Mesenchymal stem cell (in vitro differentiated cells and primary cell): ENCODE results near the gene EEF2K.

Experiments
- DNase-seq: peaks from one replicate; pipeline ENCODE4 v3.0.0-alpha.2; 2013
- H2AFZ ChIP-seq: one replicate; pipeline ENCODE4 v1.6.1; 2013; ENCODE audit warnings: low read depth, mild to moderate bottlenecking, control low read depth, inconsistent platforms, low read length, moderate library complexity
- H2AK5ac ChIP-seq: 2 replicates; pipeline ENCODE4 v1.6.1; 2013; ENCODE audit warnings: low read length, moderate library complexity, mild to moderate bottlenecking, inconsistent platforms; ENCODE audit not compliant: severe bottlenecking
- H2BK120ac ChIP-seq: one replicate; pipeline ENCODE4 v1.6.1; 2013; ENCODE audit warnings: low read depth, mild to moderate bottlenecking, inconsistent platforms, low read length, moderate library complexity
- H2BK12ac ChIP-seq, 2 experiments: one replicate each; pipeline ENCODE4 v1.6.1; 2013; ENCODE audit warnings: inconsistent platforms in 2 of 2, low read length in 2 of 2, mild to moderate bottlenecking in 2 of 2, moderate library complexity in 2 of 2, control low read depth in 1 of 2
- H2BK15ac ChIP-seq: one replicate; pipeline ENCODE4 v1.6.1; 2013; ENCODE audit warnings: mild to moderate bottlenecking, low read depth, inconsistent platforms; ENCODE audit not compliant: poor library complexity, severe bottlenecking
- H2BK5ac ChIP-seq: 2 replicates; pipeline ENCODE4 v1.6.1; 2013; ENCODE audit warnings: low read depth, mild to moderate bottlenecking, low read length, control low read depth, inconsistent platforms; ENCODE audit not compliant: poor library complexity, severe bottlenecking
- H3K14ac ChIP-seq, 2 experiments: one replicate each; pipeline ENCODE4 v1.6.1; 2013; ENCODE audit warnings: inconsistent platforms in 2 of 2, low read length in 2 of 2, control low read depth in 1 of 2, mild to moderate bottlenecking in 1 of 2, moderate library complexity in 1 of 2
- H3K18ac ChIP-seq, 2 experiments: one replicate each; pipeline ENCODE4 v1.6.1; 2013; ENCODE audit warnings: inconsistent platforms in 2 of 2, low read length in 2 of 2, control low read depth in 1 of 2, low read depth in 1 of 2, mild to moderate bottlenecking in 1 of 2
- H3K23ac ChIP-seq, 2 experiments: one replicate each; pipeline ENCODE4 v1.6.1; 2013; ENCODE audit warnings: inconsistent platforms in 2 of 2, low read length in 2 of 2, mild to moderate bottlenecking in 2 of 2, moderate library complexity in 2 of 2, control low read depth in 1 of 2
- H3K27ac ChIP-seq: 2 replicates; pipeline ENCODE4 v1.5.1; 2013; ENCODE audit warnings: mild to moderate bottlenecking, moderate library complexity, low read length, control low read depth, inconsistent platforms; ENCODE audit not compliant: poor library complexity, severe bottlenecking
- H3K27me3 ChIP-seq, 2 experiments: 2 replicates each; pipeline versions ENCODE4 v1.6.1 to v1.7.0; 2013; ENCODE audit warnings: low read length in 2 of 2, mild to moderate bottlenecking in 2 of 2, moderate library complexity in 2 of 2, control low read depth in 1 of 2, inconsistent platforms in 1 of 2; ENCODE audit not compliant: control insufficient read depth in 1 of 2, insufficient read depth in 1 of 2
- H3K36me3 ChIP-seq, 2 experiments: 2 replicates each; pipeline versions ENCODE4 v1.6.1 to v1.7.0; 2013; ENCODE audit warnings: low read length in 2 of 2, control low read depth in 1 of 2, inconsistent platforms in 1 of 2, low read depth in 1 of 2, mild to moderate bottlenecking in 1 of 2; ENCODE audit not compliant: insufficient read depth in 2 of 2, control insufficient read depth in 1 of 2
- H3K4ac ChIP-seq, 2 experiments: one replicate each; pipeline ENCODE4 v1.6.1; 2013; ENCODE audit warnings: inconsistent platforms in 2 of 2, low read length in 2 of 2, mild to moderate bottlenecking in 2 of 2, moderate library complexity in 2 of 2, control low read depth in 1 of 2, low read depth in 1 of 2
- H3K4me1 ChIP-seq: 2 replicates; pipeline ENCODE4 v1.6.1; 2013; ENCODE audit warnings: low read depth, low read length, control low read depth; ENCODE audit not compliant: control insufficient read depth, insufficient read depth
- H3K4me2 ChIP-seq: 2 replicates; pipeline ENCODE4 v1.6.1; 2013; ENCODE audit warnings: low read length, mild to moderate bottlenecking, inconsistent platforms; ENCODE audit not compliant: poor library complexity, severe bottlenecking
- H3K4me3 ChIP-seq, 2 experiments: 2 replicates each; pipeline versions ENCODE4 v1.5.1 to v1.7.0; 2013; ENCODE audit warnings: low read length in 2 of 2, mild to moderate bottlenecking in 2 of 2, control low read depth in 1 of 2, low read depth in 1 of 2; ENCODE audit not compliant: insufficient read depth in 1 of 2
- H3K79me1 ChIP-seq: replicated peaks from 2 replicates; pipeline ENCODE4 v1.6.1; 2013; ENCODE audit warnings: mild to moderate bottlenecking, control low read depth, low read length, inconsistent platforms; ENCODE audit not compliant: poor library complexity, severe bottlenecking
- H3K9ac ChIP-seq: 2 replicates; pipeline ENCODE4 v1.7.0; 2013; ENCODE audit warnings: mild to moderate bottlenecking, low read length, moderate library complexity
- H3K9me3 ChIP-seq: 2 replicates; pipeline ENCODE4 v1.7.0; 2013; ENCODE audit warnings: mild to moderate bottlenecking, low read length; ENCODE audit not compliant: control insufficient read depth
- H4K8ac ChIP-seq: one replicate; pipeline ENCODE4 v1.6.1; 2013; ENCODE audit warnings: inconsistent platforms, mild to moderate bottlenecking, low read length, moderate library complexity
- H4K91ac ChIP-seq: one replicate; pipeline ENCODE4 v1.6.1; 2013; ENCODE audit warnings: mild to moderate bottlenecking, low read length, inconsistent platforms
- WGBS: methylation state at CpG from one replicate; pipeline ENCODE4 v1.1.7; 2013; ENCODE audit warnings: mixed read lengths; 5-methylcytosine and 5-hydroxymethylcytosine counted together

The EEF2K gene

DNA sequence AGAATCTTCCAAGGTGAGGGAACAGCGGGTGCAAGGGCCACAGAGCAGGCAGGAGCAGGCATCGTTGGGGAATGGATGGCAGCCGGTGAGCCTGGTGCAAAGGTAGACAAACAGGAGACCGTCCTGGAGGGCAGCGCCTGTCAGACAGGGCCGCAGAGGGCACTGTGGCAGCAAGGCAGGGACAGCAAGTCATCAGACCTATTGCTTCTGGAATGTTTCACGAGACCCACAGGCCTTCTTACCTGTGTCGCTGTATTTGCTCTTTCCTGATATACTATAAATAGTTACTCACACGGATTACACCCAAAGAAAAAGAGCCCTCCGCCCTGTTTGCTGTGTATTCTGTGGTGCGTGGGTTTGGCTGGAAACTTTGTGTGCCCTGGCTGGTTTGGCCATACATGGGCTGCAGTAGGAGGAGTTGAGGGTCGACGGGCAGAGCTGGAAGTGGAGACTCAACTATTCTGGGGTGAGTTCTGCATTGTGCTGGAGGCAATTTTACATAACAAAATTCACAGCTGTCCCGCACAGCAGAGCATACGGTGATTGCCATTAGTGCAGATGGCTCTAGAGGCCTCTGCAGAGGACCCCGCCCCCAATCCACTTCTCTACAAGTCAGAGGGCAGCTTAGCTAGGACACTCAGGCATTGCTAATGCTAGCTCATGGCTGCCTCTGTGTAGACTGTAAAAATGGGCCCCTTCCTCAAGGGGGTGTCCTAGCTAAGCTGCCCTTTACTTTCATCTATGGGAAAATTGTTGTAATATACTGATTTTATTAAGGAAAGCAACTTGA, 72.6 kb downstream of the EEF2K start:
- 92% methylated on average over 14 of the region's 16 CpGs for WGBS
- no peak overlapping the region for H2BK15ac ChIP-seq

DNA sequence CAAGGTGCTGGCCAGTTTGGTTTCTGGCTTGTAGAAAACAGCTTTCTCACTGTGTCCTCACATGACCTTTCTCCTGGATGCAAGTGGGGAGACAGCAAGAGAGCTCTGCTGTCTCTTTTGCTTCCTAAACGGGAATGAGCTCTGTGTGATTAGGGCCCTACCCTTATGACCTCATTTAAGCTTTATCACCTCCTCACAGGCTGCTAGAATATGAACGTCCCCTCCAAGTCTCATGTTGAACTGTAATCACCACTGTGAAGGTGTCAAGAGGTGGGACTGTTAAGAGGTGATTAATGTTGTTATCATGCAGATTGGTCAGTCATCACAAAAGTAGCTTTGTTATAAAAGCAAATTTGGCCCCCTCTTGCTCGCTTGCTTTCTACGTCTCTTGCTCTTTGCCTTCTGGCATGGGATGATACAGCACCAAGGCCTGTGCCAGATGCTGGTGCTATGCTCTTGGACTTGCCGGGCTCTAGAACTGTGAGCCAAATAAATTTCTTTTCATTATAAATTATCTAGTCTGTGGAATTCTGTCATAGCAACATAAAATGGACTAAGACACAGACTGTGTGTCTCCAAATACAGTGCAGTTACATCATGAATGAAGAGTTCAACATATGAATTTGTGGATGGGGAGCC, 76.3 kb downstream of the EEF2K start:
- 88% methylated on average over 4 of the region's 5 CpGs for WGBS
- Histone ChIP-seq H2AFZ (no peak overlapping the region), H3K79me1 (no peaks in the 10 kb centered on the region), H3K9me3 (no peaks in the 10 kb centered on the region), H2BK12ac (no peak overlapping the region), H3K23ac (no peak overlapping the region), H3K4me2 (no peak overlapping the region), H3K18ac (no peak overlapping the region), H4K91ac (no peak overlapping the region), H2AK5ac (no peak overlapping the region), H4K8ac (no peak overlapping the region), H3K27me3 (no peaks in the 10 kb centered on the region), H2BK5ac (no peak overlapping the region), H3K9ac (no peak overlapping the region), H3K36me3 (peaks cover 41 to 84% of the 10 kb centered on the region in 2 experiments), H3K27ac (no peak overlapping the region), H3K4me1 (peaks cover 4% of the 10 kb centered on the region), H2BK120ac (no peak overlapping the region), H2BK15ac (no peak overlapping the region), H3K4me3 (no peak overlapping the region), H3K4ac (no peak overlapping the region), H3K14ac (no peak overlapping the region)
- DNase-seq = no peak

More for the DNA sequence above, 72.6 kb downstream of the EEF2K start:
- Histone ChIP-seq H4K91ac (no peak overlapping the region), H3K4ac (no peak overlapping the region), H4K8ac (no peak overlapping the region), H3K9ac (no peak overlapping the region), H3K27me3 (no peaks in the 10 kb centered on the region), H3K23ac (no peak overlapping the region), H2BK5ac (no peak overlapping the region), H3K4me3 (no peak overlapping the region), H3K14ac (no peak overlapping the region), H2AK5ac (no peak overlapping the region), H2BK12ac (no peak overlapping the region), H3K18ac (no peak overlapping the region), H2BK120ac (no peak overlapping the region), H3K9me3 (no peaks in the 10 kb centered on the region), H3K27ac (no peak overlapping the region), H2AFZ (no peak overlapping the region), H3K79me1 (peaks cover 1% of the 10 kb centered on the region), H3K4me2 (no peak overlapping the region), H3K36me3 (peaks cover 47 to 87% of the 10 kb centered on the region in 2 experiments), H3K4me1 (peaks cover 4% of the 10 kb centered on the region)
- DNase-seq = no peak

DNA sequence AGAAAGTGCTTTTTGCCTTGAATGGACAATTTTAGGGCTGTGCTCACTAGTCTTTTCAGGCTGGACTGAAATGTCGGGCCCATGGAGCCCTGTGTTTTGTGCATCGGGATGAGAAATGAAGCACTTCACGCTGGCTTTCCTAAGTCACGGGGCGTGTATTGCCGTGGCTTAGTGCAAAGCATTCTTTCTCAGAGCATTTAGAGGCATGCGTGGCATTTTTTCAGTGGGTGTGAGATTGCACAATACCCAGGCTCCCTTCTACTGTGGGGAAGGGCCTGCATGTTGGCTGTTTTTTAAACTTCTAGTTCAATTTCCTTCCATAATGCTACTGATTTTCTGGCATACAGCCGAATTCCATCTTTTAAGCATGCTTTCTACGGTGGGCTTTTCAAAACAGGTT, 78.6 kb downstream of the EEF2K start:
- H3K27me3 ChIP-seq = no peaks in the 10 kb centered on the region
- no peak overlapping the region for H2BK15ac ChIP-seq
- 91% methylated on average over 9 of the region's 9 CpGs for WGBS
- no peaks in the 10 kb centered on the region for H3K9me3 ChIP-seq
- no peak overlapping the region for H3K4me3 ChIP-seq
- H2AFZ ChIP-seq = no peak overlapping the region
- no peak overlapping the region for H2AK5ac ChIP-seq
- H3K18ac ChIP-seq = no peak overlapping the region
- H3K4me1 ChIP-seq = peaks cover 4% of the 10 kb centered on the region
- H2BK120ac ChIP-seq = no peak overlapping the region
- no peak overlapping the region for H4K91ac ChIP-seq
- peaks cover 30 to 66% of the 10 kb centered on the region in 2 experiments for H3K36me3 ChIP-seq
- H2BK12ac ChIP-seq = no peak overlapping the region
- no peak overlapping the region for H3K9ac ChIP-seq
- no peak overlapping the region for H3K27ac ChIP-seq
- H3K79me1 ChIP-seq = no peaks in the 10 kb centered on the region
- no peak overlapping the region for H3K23ac ChIP-seq
- DNase-seq = peak; percentile 8
- no peak overlapping the region for H4K8ac ChIP-seq
- H3K4me2 ChIP-seq = no peak overlapping the region
- no peak overlapping the region for H3K14ac ChIP-seq
- H2BK5ac ChIP-seq = no peak overlapping the region
- H3K4ac ChIP-seq = no peak overlapping the region

DNA sequence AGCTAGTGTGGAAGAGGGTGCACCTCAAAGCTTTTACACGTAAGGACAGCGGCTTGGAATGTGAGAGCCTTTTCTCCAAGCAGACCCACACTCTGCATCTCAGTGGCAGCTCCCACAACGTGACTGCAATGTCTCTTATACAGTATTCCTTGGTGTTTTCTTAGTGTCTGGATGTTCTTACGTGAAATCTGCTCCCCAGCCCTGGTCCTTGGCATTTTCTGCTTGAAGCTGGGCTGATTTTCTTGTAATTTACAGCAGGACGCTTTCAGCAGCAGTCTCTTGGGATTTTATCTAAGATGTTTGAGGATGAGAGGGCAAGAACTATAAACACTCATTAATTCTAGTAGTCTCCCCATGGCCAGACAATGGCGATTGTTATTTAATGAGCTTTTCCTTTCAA, 79.0 kb downstream of the EEF2K start:
- no peak overlapping the region for H2AK5ac ChIP-seq
- H3K9ac ChIP-seq = no peak overlapping the region
- DNase-seq = no peak
- H3K4me3 ChIP-seq = no peak overlapping the region
- H3K4me2 ChIP-seq = no peak overlapping the region
- no peak overlapping the region for H3K4ac ChIP-seq
- H3K18ac ChIP-seq = no peak overlapping the region
- H3K27me3 ChIP-seq = no peaks in the 10 kb centered on the region
- no peak overlapping the region for H2BK120ac ChIP-seq
- H3K23ac ChIP-seq = no peak overlapping the region
- no peak overlapping the region for H2BK12ac ChIP-seq
- no peak overlapping the region for H2BK5ac ChIP-seq
- no peaks in the 10 kb centered on the region for H3K79me1 ChIP-seq
- H3K14ac ChIP-seq = no peak overlapping the region
- no peak overlapping the region for H4K8ac ChIP-seq
- peaks cover 1% of the 10 kb centered on the region for H3K4me1 ChIP-seq
- WGBS = 91% methylated on average over 4 of the region's 6 CpGs
- H4K91ac ChIP-seq = no peak overlapping the region
- H2AFZ ChIP-seq = no peak overlapping the region
- no peak overlapping the region for H2BK15ac ChIP-seq
- H3K36me3 ChIP-seq = peaks cover 27 to 62% of the 10 kb centered on the region in 2 experiments
- H3K9me3 ChIP-seq = no peaks in the 10 kb centered on the region
- no peak overlapping the region for H3K27ac ChIP-seq
